GM12878 (cell line): ENCODE results near the gene YEATS4. TPM values are rescaled to one million over a fixed set of nuclear protein-coding genes. Genes with fewer than 3 reads are reported as not detected.

Experiments used
- ATAC-seq: fragments of 200-7000 bp; cut with Tn5 transposase; 3 replicates; pipeline ENCODE4 v1.9.1; 2020; ENCODE audit warnings: mild to moderate bottlenecking, moderate library complexity
- BruUV-seq: library from RNA; stranded (reverse); fragments of 400-500 nt; replicated peaks from 2 replicates; lab custom pipeline; 2021; lab: Mats Ljungman, UMichigan
- CTCF ChIA-PET: fragments of 300-600 bp; sonication (Branson Sonifier 250); formaldehyde crosslinking; extraction: SDS; loops from one replicate; lab custom pipeline; 2021; ENCODE audit warnings: inconsistent platforms; lab: Yijun Ruan, JAX
- POLR2A ChIA-PET: fragments of 350-600 bp; formaldehyde crosslinking; extraction: SDS; loops from one replicate; lab custom pipeline; 2021; ENCODE audit warnings: inconsistent platforms; lab: Charles Lee
- RAD21 ChIA-PET: fragments of 300-600 bp; sonication (Branson Sonifier 250); formaldehyde crosslinking; loops from one replicate; lab custom pipeline; 2023; ENCODE audit warnings: antibody characterized with exemption; ENCODE audit not compliant: unreplicated experiment; lab: Charles Lee
- SMC1A ChIA-PET: fragments of 300-600 bp; sonication (Branson Sonifier 250); formaldehyde crosslinking; loops from one replicate; lab custom pipeline; 2023; ENCODE audit not compliant: unreplicated experiment, uncharacterized antibody; lab: Charles Lee
- DNase-seq: peaks from one replicate; pipeline ENCODE4 v3.0.0-alpha.2; 2011; ENCODE audit warnings: low read depth, low spot score
- FAIRE-seq: peaks from 3 replicates; lab custom pipeline; 2011; peaks lifted over from hg19 to GRCh38; lab: Jason Lieb, UNC
- H2AFZ ChIP-seq: 2 replicates; pipeline ENCODE4 v1.6.0; 2011; ENCODE audit warnings: low read depth, low read length, control low read depth; ENCODE audit not compliant: control insufficient read depth
- H3K27ac ChIP-seq: 2 replicates; pipeline ENCODE4 v1.5.1; 2011; ENCODE audit warnings: control low read depth; ENCODE audit not compliant: control insufficient read depth, insufficient read depth
- H3K27me3 ChIP-seq, 2 experiments: replicated peaks in 1 of 2; 2 replicates each; pipeline versions ENCODE4 v1.6.0 to v1.6.1; 2011; ENCODE audit warnings: low read length in 1 of 2; ENCODE audit not compliant: control insufficient read depth in 2 of 2, insufficient read depth in 2 of 2
- H3K36me3 ChIP-seq, 2 experiments: 2 replicates each; pipeline ENCODE4 v1.5.1; 2011; ENCODE audit warnings: low read length in 1 of 2; ENCODE audit not compliant: control insufficient read depth in 2 of 2, insufficient read depth in 2 of 2
- H3K4me1 ChIP-seq: 2 replicates; pipeline ENCODE4 v1.6.1; 2011; ENCODE audit warnings: mild to moderate bottlenecking, low read length, moderate library complexity, mixed read lengths; ENCODE audit not compliant: control insufficient read depth, insufficient read depth
- H3K4me2 ChIP-seq: 2 replicates; pipeline ENCODE4 v1.6.0; 2011; ENCODE audit warnings: control low read depth; ENCODE audit not compliant: control insufficient read depth, insufficient read depth
- H3K4me3 ChIP-seq: fragments of 200-600 bp; sonication (generic); 2 replicates; pipeline ENCODE4 v1.5.1; 2016
- H3K79me2 ChIP-seq: 2 replicates; pipeline ENCODE4 v1.6.0; 2011; ENCODE audit warnings: low read length; ENCODE audit not compliant: control insufficient read depth, insufficient read depth
- H3K9ac ChIP-seq: 2 replicates; pipeline ENCODE4 v1.8.0; 2011; ENCODE audit warnings: low read length, control low read depth, mixed read lengths; ENCODE audit not compliant: control insufficient read depth, insufficient read depth
- H3K9me3 ChIP-seq: replicated peaks from 3 replicates; pipeline ENCODE4 v1.5.1; 2011; ENCODE audit warnings: mild to moderate bottlenecking, low read length; ENCODE audit not compliant: control insufficient read depth, insufficient read depth
- H4K20me1 ChIP-seq: 2 replicates; pipeline ENCODE4 v1.6.0; 2011; ENCODE audit not compliant: control insufficient read depth, insufficient read depth
- CHD1 ChIP-seq: IDR thresholded peaks from 2 replicates; pipeline ENCODE4 v1.6.1; 2012; ENCODE audit warnings: low read depth, low read length, improper control_type of control experiment
- CHD4 ChIP-seq: fragments of 200-600 bp; sonication (generic); IDR thresholded peaks from 2 replicates; pipeline ENCODE4 v1.6.1; 2016; ENCODE audit warnings: mild to moderate bottlenecking
- DPF2 ChIP-seq: fragments of 450-650 bp; IDR thresholded peaks from 2 replicates; pipeline ENCODE4 v1.6.1; 2017; ENCODE audit warnings: mild to moderate bottlenecking
- ETV6 ChIP-seq, 2 experiments: fragments of 450-650 bp in 1 of 2; IDR thresholded peaks in 1 of 2; conservative IDR thresholded peaks in 1 of 2; 2 replicates each; pipeline ENCODE4 v1.6.1; 2014; ENCODE audit warnings: antibody characterized with exemption in 1 of 2, borderline replicate concordance in 1 of 2, low read depth in 1 of 2, mild to moderate bottlenecking in 1 of 2, moderate library complexity in 1 of 2
- EZH2 ChIP-seq: IDR thresholded peaks from 2 replicates; pipeline ENCODE4 v1.6.1; 2012; ENCODE audit warnings: low read depth, mild to moderate bottlenecking, control low read depth, inconsistent platforms, low read length, borderline replicate concordance; ENCODE audit not compliant: control insufficient read depth
- NR2C1 ChIP-seq: fragments of 450-650 bp; IDR thresholded peaks from 2 replicates; pipeline ENCODE4 v1.6.1; 2017; ENCODE audit warnings: antibody characterized with exemption, mild to moderate bottlenecking, moderate library complexity
- NRF1 ChIP-seq: conservative IDR thresholded peaks from 2 replicates; pipeline ENCODE4 v1.6.1; 2011; ENCODE audit warnings: mild to moderate bottlenecking, low read depth, low read length, improper control_type of control experiment
- SIN3A ChIP-seq: IDR thresholded peaks from 2 replicates; pipeline ENCODE4 v1.6.1; 2012; ENCODE audit warnings: low read depth, low read length, improper control_type of control experiment
- TARDBP ChIP-seq: IDR thresholded peaks from 2 replicates; pipeline ENCODE4 v1.6.1; 2016; ENCODE audit warnings: borderline replicate concordance
- ZNF274 ChIP-seq: IDR thresholded peaks from one replicate; pipeline ENCODE4 v1.8.0; 2011; ENCODE audit not compliant: insufficient read length, insufficient read depth
- WGBS: methylation state at CpG from one replicate; pipeline ENCODE4 v1.1.6; 2016; ENCODE audit warnings: low lambda C conversion rate; ENCODE audit not compliant: insufficient replicate concordance, insufficient coverage; ENCODE audit errors: missing lambda C conversion rate; 5-methylcytosine and 5-hydroxymethylcytosine counted together
- in situ Hi-C: fragments of 300-500 bp; cut with MboI; formaldehyde crosslinking; loops from 9 replicates; pipeline ENCODE4 v1.14.3; 2018; ENCODE audit warnings: mixed read lengths
- intact Hi-C: fragments of 100-400 bp; cut with micrococcal nuclease; formaldehyde crosslinking; loops from one replicate; pipeline ENCODE4 v1.14.2; 2022; ENCODE audit not compliant: unreplicated experiment
- polyA plus RNA-seq, 11 experiments: library from polyadenylated mRNA; depleted of rRNA in 4 of 11; unstranded in 6 of 11; stranded (reverse) in 5 of 11; fragments of >200 nt; fragmentation: Nextera tagmentation in 4 of 11; fragmentation: Illumina TruSeq in 1 of 11; extraction: Ambion mirVana in 4 of 11; extraction: Trizol in 1 of 11; gene quantifications; 1 replicate in 1 of 11; 2 replicates in 10 of 11; pipeline versions ENCODE4 v1.2.1 to v1.2.3, GENCODE V29; 2011 to 2016; ENCODE audit warnings: inconsistent platforms in 2 of 11, missing spikeins in 2 of 11, low read depth in 1 of 11
- total RNA-seq, 4 experiments: library from RNA; depleted of rRNA in 3 of 4; stranded (reverse); fragments of >200 nt in 3 of 4; fragmentation: Illumina TruSeq in 1 of 4; extraction: Trizol in 1 of 4; gene quantifications; 2 replicates each; pipeline versions ENCODE4 v1.2.1 to v1.2.3, GENCODE V29; 2013 to 2021
- TF ChIP-seq, protein P1 (sequence below): fragments of 450-650 bp; IDR thresholded peaks from 2 replicates; pipeline ENCODE4 v1.6.1; 2017; ENCODE audit warnings: mild to moderate bottlenecking
- TF ChIP-seq, protein P2 (sequence below): fragments of 450-650 bp; IDR thresholded peaks from 2 replicates; pipeline ENCODE4 v1.6.1; 2018; ENCODE audit warnings: mild to moderate bottlenecking, low read depth, moderate library complexity; ENCODE audit not compliant: partially characterized antibody

The YEATS4 gene
- total and polyA plus RNA-seq, 10 of the 15 experiments (the other 5 are each of a cell fraction or from before 2014, with no cell fraction given), result 23.8 to 45.4 (median 36.8) TPM

GRCh38 chr12:69430942-69431590, 71.5 kb downstream of the YEATS4 start:
- POLR2A ChIA-PET, result no interaction called here
- no peak for DNase-seq
- Histone ChIP-seq H3K27ac (no peak overlapping the region), H3K36me3 (no peaks in the 10 kb centered on the region), H3K9me3 (no peaks in the 10 kb centered on the region), H3K4me1 (no peaks in the 10 kb centered on the region), H4K20me1 (no peaks in the 10 kb centered on the region), H2AFZ (no peak overlapping the region), H3K9ac (no peak overlapping the region), H3K79me2 (no peaks in the 10 kb centered on the region), H3K4me2 (no peak overlapping the region), H3K27me3 (no peaks in the 10 kb centered on the region), H3K4me3 (no peak overlapping the region)
- no peak for FAIRE-seq
- SMC1A ChIA-PET, result no interaction called here
- intact Hi-C loops, result no loop called here
- TF ChIP-seq, protein P1, sequence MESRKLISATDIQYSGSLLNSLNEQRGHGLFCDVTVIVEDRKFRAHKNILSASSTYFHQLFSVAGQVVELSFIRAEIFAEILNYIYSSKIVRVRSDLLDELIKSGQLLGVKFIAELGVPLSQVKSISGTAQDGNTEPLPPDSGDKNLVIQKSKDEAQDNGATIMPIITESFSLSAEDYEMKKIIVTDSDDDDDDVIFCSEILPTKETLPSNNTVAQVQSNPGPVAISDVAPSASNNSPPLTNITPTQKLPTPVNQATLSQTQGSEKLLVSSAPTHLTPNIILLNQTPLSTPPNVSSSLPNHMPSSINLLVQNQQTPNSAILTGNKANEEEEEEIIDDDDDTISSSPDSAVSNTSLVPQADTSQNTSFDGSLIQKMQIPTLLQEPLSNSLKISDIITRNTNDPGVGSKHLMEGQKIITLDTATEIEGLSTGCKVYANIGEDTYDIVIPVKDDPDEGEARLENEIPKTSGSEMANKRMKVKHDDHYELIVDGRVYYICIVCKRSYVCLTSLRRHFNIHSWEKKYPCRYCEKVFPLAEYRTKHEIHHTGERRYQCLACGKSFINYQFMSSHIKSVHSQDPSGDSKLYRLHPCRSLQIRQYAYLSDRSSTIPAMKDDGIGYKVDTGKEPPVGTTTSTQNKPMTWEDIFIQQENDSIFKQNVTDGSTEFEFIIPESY, result no peak
- no TSS peak for BruUV-seq
- RAD21 ChIA-PET, result no interaction called here
- 83% methylated on average over 8 of the region's 8 CpGs for WGBS
- in situ Hi-C loops, result no loop called here
- CTCF ChIA-PET, result interaction anchor here (0.5 kb wide), 1 partner anchor 88 kb away, joined by 3 read pairs; no protein-coding TSS in a partner anchor
- no peak for ATAC-seq

GRCh38 chr12:69431591-69432222, 72.2 kb downstream of the YEATS4 start:
- DNase-seq, result no peak
- intact Hi-C loops (no loop called here), in situ Hi-C loops (no loop called here)
- ATAC-seq, result no peak
- Histone ChIP-seq H3K4me1 (no peaks in the 10 kb centered on the region), H3K9me3 (no peaks in the 10 kb centered on the region), H3K27ac (no peak overlapping the region), H3K36me3 (no peaks in the 10 kb centered on the region), H2AFZ (no peak overlapping the region), H3K79me2 (no peaks in the 10 kb centered on the region), H3K27me3 (no peaks in the 10 kb centered on the region), H4K20me1 (no peaks in the 10 kb centered on the region), H3K9ac (no peak overlapping the region), H3K4me2 (no peak overlapping the region), H3K4me3 (no peak overlapping the region)
- ChIA-PET SMC1A (no interaction called here), CTCF (interaction anchor here (0.5 kb wide), 1 partner anchor 89 kb away, joined by 3 read pairs; no protein-coding TSS in a partner anchor), RAD21 (no interaction called here), POLR2A (no interaction called here)
- no TSS peak for BruUV-seq
- WGBS, result 65% methylated on average over 8 of the region's 8 CpGs
- no peak for FAIRE-seq
- TF ChIP-seq DPF2 (no peak), EZH2 (no peak), CHD4 (no peak), NR2C1 (no peak), CHD1 (no peak), ETV6 (conservative IDR thresholded peaks at IDR 0.05 in 1 of 2, IDR thresholded peaks at IDR 0.05 in 1 of 2; ENCODE audit: borderline replicate concordance in 1 of 2, low read depth in 1 of 2) (no peak), SIN3A (no peak), NRF1 (no peak), ZNF274 (no peak), TARDBP (no peak)
- TF ChIP-seq, protein P2, sequence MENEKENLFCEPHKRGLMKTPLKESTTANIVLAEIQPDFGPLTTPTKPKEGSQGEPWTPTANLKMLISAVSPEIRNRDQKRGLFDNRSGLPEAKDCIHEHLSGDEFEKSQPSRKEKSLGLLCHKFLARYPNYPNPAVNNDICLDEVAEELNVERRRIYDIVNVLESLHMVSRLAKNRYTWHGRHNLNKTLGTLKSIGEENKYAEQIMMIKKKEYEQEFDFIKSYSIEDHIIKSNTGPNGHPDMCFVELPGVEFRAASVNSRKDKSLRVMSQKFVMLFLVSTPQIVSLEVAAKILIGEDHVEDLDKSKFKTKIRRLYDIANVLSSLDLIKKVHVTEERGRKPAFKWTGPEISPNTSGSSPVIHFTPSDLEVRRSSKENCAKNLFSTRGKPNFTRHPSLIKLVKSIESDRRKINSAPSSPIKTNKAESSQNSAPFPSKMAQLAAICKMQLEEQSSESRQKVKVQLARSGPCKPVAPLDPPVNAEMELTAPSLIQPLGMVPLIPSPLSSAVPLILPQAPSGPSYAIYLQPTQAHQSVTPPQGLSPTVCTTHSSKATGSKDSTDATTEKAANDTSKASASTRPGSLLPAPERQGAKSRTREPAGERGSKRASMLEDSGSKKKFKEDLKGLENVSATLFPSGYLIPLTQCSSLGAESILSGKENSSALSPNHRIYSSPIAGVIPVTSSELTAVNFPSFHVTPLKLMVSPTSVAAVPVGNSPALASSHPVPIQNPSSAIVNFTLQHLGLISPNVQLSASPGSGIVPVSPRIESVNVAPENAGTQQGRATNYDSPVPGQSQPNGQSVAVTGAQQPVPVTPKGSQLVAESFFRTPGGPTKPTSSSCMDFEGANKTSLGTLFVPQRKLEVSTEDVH, result no peak
